Brain microvascular endothelial cell (primary cell): Measurements from ENCODE around the gene RCAN2.

Source experiments
- DNase-seq: peaks from one replicate; pipeline ENCODE4 v3.0.0-alpha.2; 2020
- H3K27ac ChIP-seq: fragments of 250-450 bp; sonication (Bioruptor Pico); 2 replicates; pipeline ENCODE4 v1.5.1; 2020; ENCODE audit warnings: mild to moderate bottlenecking, moderate library complexity
- H3K27me3 ChIP-seq: fragments of 250-450 bp; sonication (Bioruptor Pico); replicated peaks from 2 replicates; pipeline ENCODE4 v1.5.1; 2020; ENCODE audit warnings: mild to moderate bottlenecking
- H3K36me3 ChIP-seq: fragments of 250-450 bp; sonication (Bioruptor Pico); replicated peaks from 2 replicates; pipeline ENCODE4 v1.5.1; 2020; ENCODE audit warnings: mild to moderate bottlenecking
- H3K4me3 ChIP-seq: 2 replicates; pipeline ENCODE4 v1.5.1; 2011; ENCODE audit warnings: low read depth, mild to moderate bottlenecking, control low read depth, low read length, moderate library complexity
- in situ Hi-C: cut with HindIII; loops from 2 replicates; pipeline ENCODE4 v1.10.0; 2017; ENCODE audit warnings: low sequenced_read_pairs, low pct_ligation_motif_present
- TF ChIP-seq, protein P1 (sequence below): IDR thresholded peaks from 2 replicates; pipeline ENCODE4 v1.5.1; 2011; ENCODE audit warnings: low read depth, mild to moderate bottlenecking, moderate library complexity, low read length, control low read depth, inconsistent platforms; ENCODE audit errors: missing control alignments

Gene RCAN2

DNA sequence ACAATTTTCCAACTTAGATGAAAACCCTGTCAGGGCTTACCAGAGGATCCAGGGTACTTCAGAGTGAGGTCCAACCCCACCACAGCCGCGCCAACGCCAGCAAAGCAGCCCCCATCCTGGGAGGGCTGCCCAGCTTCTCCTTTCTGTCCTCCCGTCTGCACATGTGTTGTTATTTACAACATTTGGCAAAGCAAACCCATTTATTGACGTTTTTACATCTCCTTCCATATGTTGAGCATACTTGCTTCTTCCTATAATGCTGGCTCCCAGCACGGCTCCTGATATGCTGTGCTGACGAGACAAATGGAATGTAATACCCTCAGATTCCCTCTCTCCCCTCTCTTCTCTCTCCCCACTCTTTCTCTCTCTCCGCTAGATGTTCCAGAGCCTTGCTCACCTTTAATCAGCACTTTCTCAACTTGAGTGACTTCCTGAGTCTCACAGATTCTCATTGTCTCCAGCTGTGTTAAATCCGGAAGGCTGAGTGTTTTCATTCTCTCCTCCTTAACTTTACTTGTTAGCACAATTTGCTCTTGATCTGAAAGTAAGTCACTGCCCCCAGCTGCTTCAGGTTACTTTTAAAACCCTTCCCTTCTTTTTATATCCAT is 22.7 kb downstream of the RCAN2 start:
- in situ Hi-C loops = no loop called here
- Histone ChIP-seq H3K27me3 (no peaks in the 10 kb centered on the region), H3K4me3 (no peak overlapping the region), H3K36me3 (no peaks in the 10 kb centered on the region), H3K27ac (no peak overlapping the region)
- no peak for DNase-seq
- TF ChIP-seq, protein P1, sequence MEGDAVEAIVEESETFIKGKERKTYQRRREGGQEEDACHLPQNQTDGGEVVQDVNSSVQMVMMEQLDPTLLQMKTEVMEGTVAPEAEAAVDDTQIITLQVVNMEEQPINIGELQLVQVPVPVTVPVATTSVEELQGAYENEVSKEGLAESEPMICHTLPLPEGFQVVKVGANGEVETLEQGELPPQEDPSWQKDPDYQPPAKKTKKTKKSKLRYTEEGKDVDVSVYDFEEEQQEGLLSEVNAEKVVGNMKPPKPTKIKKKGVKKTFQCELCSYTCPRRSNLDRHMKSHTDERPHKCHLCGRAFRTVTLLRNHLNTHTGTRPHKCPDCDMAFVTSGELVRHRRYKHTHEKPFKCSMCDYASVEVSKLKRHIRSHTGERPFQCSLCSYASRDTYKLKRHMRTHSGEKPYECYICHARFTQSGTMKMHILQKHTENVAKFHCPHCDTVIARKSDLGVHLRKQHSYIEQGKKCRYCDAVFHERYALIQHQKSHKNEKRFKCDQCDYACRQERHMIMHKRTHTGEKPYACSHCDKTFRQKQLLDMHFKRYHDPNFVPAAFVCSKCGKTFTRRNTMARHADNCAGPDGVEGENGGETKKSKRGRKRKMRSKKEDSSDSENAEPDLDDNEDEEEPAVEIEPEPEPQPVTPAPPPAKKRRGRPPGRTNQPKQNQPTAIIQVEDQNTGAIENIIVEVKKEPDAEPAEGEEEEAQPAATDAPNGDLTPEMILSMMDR = no peak

DNA sequence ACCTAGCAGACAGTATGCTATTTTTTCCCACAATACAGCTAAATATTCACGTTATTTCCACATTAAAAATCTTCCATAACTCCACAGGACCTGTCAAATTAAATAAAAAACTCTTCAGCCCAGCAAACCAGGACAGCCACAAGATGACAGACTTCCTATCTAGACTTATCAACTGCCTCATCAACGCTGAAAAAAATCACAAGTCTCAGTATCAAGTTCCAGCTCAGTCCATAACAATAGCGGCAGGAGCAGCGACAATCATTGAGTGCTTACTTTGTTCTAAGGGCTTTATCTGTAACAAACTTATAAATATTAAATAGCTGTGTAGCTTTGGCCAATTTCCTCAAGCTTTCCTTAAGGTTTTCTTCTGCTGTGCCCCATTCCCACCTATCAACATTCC is 24.7 kb downstream of the RCAN2 start:
- H3K27me3 ChIP-seq = no peaks in the 10 kb centered on the region
- TF ChIP-seq, protein P1 = no peak
- in situ Hi-C loops = no loop called here

DNA sequence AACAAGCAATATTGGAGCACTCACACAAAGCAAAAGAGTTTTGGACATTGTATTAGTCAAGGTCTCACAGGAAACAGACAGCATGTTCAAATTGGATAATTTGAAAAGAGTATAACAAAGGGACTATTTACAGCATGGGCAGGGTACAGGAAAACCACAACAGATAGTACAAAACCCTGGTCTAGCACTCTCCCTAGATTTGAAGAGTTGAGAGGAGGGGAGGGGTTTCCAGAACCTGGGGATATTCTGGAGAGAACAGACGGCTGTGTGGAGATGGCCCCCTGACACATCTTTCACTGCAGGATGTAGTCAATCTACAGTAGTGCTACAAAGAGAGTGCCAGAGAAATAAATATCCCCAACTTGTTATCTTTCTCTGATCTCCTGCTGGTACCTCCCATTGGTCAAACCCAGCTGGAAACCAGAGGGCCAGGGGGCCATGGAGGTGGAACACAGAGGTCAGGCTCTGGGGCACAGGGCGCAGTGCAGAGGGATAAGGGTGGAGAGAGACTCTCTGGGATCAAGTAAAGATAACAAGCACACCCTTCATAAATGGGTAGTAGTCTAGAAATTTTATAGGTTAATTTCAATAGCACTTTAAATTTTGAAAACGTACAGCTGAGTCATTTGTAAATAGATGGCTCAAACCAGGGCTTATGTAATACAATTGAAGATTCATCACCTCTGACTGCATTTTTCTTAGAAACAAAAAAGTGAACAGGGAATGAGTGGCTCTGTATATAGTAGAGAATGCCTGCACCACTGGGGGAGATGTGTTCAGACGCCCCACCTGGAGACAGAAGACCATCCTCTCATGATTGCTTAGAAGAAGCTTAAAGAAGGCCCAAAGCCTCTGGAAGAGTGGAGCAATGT is 25.7 kb downstream of the RCAN2 start:
- TF ChIP-seq, protein P1 = no peak
- no peak for DNase-seq
- no peak overlapping the region for H3K27ac ChIP-seq
- H3K27me3 ChIP-seq = no peaks in the 10 kb centered on the region
- no peaks in the 10 kb centered on the region for H3K36me3 ChIP-seq
- in situ Hi-C loops = no loop called here
- H3K4me3 ChIP-seq = no peak overlapping the region

More for the DNA sequence above, 24.7 kb downstream of the RCAN2 start:
- Histone ChIP-seq H3K4me3 (no peak overlapping the region), H3K36me3 (no peaks in the 10 kb centered on the region), H3K27ac (no peak overlapping the region)
- no peak for DNase-seq

DNA sequence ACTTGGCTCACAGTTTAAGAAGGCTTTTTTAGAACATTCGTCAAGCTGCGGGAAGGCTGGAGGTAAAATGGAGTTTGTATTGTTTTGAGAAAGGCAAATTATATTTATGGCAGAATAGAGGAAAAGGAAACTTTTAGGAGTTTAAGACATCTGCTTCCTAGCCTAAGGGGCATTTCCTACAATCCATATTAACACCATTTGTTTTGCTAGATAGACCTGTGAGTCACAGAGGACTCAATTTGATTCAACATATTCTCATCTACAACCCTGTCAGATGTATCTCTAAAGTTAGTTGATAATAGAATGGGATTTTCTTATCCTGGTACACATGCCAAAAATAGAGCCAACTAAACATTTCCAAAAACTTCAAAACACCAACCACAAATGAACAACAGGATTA is 35.0 kb downstream of the RCAN2 start:
- in situ Hi-C loops = no loop called here
- Histone ChIP-seq H3K4me3 (no peak overlapping the region), H3K27me3 (no peaks in the 10 kb centered on the region), H3K36me3 (no peaks in the 10 kb centered on the region), H3K27ac (no peak overlapping the region)
- TF ChIP-seq, protein P1 = no peak
- no peak for DNase-seq

DNA sequence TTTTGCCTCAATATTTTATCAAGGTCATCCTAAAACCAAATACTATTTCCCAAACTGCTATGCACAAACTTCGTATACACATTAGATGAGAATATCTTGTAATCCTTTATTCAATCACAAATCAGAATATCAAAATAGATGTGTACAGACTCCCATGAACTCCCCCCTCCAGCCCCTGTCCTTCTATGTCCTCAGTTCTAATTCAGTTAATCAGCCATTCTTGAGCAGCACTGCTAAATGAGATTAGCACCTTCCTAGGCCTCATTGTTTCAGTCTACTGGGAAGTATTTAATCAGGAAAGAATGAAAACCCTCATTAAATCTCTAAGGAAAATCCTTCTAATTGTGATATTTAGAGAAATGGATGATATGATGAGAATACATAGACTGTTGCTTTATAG is 36.6 kb downstream of the RCAN2 start:
- DNase-seq = no peak
- Histone ChIP-seq H3K27me3 (no peaks in the 10 kb centered on the region), H3K27ac (no peak overlapping the region), H3K36me3 (no peaks in the 10 kb centered on the region), H3K4me3 (no peak overlapping the region)
- TF ChIP-seq, protein P1 = no peak
- in situ Hi-C loops = no loop called here
